GM21723 (cell line): ENCODE results near the gene NANP.
"Not testable (repeated sequence)": the region's sequence is repeated elsewhere in the genome, so short reads cannot be mapped to it uniquely, and the experiment has no call there.

Experiments used
- ATAC-seq: cut with Tn5 transposase; IDR thresholded peaks from one replicate; pipeline ENCODE4 v1.9.1; 2021; ENCODE audit warnings: mild to moderate bottlenecking, moderate library complexity; ENCODE audit not compliant: unreplicated experiment

The NANP gene, protein sequence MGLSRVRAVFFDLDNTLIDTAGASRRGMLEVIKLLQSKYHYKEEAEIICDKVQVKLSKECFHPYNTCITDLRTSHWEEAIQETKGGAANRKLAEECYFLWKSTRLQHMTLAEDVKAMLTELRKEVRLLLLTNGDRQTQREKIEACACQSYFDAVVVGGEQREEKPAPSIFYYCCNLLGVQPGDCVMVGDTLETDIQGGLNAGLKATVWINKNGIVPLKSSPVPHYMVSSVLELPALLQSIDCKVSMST

GRCh38 chr20:25623736-25624499 lies at the start of gene NANP:
Gene NANP, minus strand, starts transcription at chr20:25624014. Its CDS starts 66 bp downstream, at chr20:25623948.
- ATAC-seq, result peak; percentile 84

DNA sequence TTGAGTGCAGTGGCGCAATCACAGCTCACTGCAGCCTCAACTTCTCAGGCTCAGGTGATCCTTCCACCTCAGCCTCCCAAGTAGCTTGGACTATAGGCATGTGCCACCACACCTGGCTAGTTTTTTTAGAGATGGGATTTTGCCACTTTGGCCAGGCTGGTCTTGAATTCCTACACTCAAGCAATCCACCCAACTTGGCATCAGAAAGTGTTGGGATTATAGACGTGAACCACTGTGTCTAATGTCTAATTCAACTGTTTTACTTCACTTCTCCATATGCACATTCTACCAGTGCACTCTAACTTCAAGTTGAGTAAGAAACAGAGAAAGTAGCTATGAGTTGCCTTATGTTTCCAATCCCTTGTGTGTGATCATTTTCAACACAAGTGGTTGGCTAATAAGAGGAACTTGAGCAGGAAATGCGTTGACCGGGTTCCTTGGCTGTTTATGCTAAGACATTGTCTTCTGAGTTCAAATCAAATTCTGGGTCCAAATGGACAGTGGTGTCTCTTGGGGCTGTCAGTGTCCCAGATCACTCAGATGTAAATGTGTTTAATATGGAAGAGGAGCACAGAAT lies 48.9 kb upstream of the NANP start:
- ATAC-seq, result no peak

GRCh38 chr20:25669826-25670422 lies 46.1 kb upstream of the NANP start:
- no peak for ATAC-seq

- ATAC-seq, result no peak
Measured at GRCh38 chr20:25668446-25668845, 44.6 kb upstream of the NANP start.

DNA sequence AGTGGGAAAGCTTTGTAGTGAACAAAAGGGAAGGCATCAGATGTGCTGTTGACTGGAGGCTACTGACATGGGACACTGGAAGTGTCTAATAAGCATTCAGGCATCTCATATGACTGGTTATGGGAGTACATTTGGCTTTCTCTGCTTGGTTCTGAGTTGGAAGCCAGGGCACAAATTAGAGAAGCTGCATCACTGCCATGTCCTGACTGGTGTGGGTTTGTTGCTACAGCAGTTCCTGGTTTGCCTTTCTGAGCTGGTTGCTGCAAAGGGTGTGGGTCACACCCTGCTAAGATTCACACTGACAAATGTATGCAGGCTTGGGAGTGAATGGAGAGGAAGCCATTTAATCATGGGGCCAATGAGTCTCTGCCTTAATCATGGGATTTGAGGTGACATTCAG lies 36.2 kb upstream of the NANP start:
- no peak for ATAC-seq

GRCh38 chr20:25654487-25654886 lies 30.7 kb upstream of the NANP start:
- ATAC-seq, result no peak

DNA sequence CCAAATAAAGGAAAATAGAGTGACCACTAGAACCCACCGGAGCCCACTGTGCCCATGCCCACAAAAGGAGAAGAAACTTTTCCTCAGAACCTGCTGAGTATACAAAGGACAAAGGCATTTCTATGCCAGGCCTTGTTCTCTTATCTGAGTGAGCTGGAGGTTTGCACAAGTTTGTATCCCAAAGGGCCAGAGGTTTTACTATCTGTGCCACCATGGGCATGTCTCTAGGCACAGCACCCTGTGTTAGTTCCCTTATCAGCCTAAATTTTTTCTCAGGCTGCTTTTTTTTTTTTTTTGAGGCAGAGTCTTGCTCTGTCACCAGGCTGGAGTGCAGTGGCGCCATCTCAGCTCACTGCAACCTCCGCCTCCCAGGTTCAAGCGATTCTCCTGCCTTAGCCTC lies 29.1 kb upstream of the NANP start:
- ATAC-seq, result not testable (repeated sequence)

DNA sequence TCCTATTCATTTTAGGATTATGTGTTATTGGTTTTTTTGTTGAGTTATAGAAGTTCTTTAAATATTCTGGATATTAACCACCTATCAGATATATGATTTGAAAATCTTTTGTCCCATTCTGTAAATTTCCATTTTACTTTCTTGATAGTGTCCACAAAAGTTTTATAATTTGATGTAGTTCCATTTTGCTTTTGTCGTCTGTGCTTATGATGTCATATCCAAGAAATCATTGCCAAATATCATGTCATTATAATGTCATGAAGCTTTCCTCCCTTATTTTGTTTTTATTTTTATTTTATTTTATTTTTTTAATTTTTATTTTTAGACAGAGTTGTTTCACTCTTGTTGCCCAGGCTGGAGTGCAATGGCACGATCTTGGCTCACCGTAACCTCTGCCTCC lies 21.0 kb upstream of the NANP start:
- no peak for ATAC-seq

- ATAC-seq, result no peak
Measured at GRCh38 chr20:25643716-25644115, 19.9 kb upstream of the NANP start.

DNA sequence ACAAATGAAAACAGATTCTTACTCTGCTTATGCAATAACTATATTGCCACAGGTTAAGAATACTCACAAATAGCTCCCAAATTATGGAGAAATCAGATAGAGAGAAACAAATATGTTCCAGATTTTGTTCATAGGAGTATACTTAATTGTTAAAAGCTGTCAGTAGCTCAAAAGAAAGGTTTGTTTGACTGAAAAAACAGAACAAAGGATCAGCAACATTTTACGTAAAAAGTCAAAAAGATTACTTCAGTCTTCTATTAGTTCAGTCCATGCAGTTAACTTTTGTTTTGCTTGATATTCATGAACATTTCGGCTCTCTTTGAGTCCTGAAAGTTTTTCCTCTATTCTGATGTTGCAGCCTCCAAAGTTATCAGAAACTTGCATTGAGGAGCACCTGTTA lies 13.4 kb upstream of the NANP start:
- ATAC-seq, result no peak

GRCh38 chr20:25632940-25633790 lies 9.4 kb upstream of the NANP start:
- ATAC-seq, result no peak

- ATAC-seq, result not testable (repeated sequence)
Measured at GRCh38 chr20:25630615-25631014, 6.8 kb upstream of the NANP start.

DNA sequence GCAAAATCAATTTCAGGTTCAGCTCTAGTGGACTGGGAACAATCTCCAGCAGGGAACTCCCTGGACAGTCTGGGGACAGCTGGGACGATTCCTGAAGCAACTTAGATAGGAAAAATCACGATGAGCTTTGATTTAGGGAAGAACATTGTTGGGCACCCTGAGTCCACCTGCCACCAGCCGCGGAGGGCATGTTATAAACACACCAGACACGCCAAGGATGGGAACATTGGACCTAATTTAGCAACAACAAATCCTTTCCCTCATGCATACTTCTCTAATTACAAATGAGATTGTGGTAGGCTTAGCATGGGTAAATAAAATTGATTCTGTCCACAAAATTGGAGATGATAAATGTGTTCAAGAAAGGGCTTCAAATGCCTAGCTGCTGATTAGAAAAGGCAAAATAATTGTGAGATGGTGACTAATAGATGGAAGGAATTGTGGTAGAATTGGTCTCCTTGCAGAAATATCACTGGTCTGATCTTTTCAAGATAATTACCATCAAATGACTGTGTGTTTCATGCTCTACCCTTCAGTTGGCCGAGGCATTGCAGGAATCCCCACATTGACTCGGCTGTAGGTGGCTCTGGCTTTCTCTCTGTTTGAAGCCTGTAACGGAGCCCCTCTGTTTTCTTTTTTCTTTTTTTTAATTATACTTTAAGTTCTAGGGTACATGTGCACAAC lies 6.1 kb upstream of the NANP start:
- ATAC-seq, result no peak

GRCh38 chr20:25626779-25627178 lies 3.0 kb upstream of the NANP start:
- ATAC-seq, result no peak

GRCh38 chr20:25624500-25624939 lies 706 bp upstream of the NANP start:
- no peak for ATAC-seq

- peak; percentile 17 for ATAC-seq
Measured at GRCh38 chr20:25623225-25623735, 534 bp downstream of the NANP start.

GRCh38 chr20:25622450-25623224 lies 1.2 kb downstream of the NANP start:
- ATAC-seq, result no peak

- no peak for ATAC-seq
Measured at GRCh38 chr20:25622049-25622448, 1.8 kb downstream of the NANP start.

- ATAC-seq, result no peak
Measured at GRCh38 chr20:25619514-25619913, 4.3 kb downstream of the NANP start.
